ENCODE results near the gene SH3RF3. TPM values are rescaled to one million over a fixed set of nuclear protein-coding genes. Genes with fewer than 3 reads are reported as not detected.

The SH3RF3 gene
- polyA plus RNA-seq, 1 donor (not counting 4 experiments of a cell fraction or from before 2014, with no cell fraction given) = 0.08 TPM

DNA sequence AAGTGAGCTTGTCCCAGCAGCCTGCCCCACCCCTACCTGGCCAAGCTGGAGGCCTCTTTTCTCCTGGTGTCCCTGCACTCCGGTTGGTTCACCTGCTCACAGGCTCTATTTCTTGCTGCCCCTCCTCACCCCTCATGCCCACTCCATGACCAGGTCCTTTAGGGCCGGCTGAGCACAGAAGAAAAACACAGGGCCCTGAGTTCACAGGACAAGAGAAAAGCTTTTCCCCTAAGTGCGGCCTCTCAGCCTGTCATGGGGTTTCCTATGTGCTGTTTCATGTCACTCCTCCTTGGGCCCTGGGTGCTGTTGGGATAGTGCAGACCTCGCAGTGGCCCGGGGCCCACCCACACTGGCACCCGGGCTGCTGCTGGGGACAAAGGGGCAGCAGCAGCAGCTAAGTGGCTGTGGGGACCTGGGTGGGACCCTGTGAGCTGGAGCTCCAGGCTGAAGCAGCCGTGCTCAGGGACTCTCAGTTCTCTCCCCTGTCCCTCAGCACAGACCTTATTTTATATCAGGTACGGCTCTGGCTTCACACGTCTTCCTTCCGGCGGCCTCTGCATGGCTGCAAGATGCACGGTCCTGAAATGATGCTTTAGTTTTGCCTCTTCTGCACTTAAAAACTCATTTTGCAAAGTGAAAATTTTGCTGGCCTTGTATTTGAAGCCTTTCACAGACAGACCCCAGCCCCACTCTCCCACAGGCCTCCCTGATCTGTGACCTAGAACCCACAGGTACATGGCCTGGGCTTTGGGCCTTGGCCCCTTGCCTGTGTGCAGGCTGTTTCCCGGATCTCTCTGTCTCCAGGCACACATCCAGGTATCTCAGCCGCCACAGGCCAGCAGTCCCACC, 71.8 kb downstream of the SH3RF3 start:
- DNase-seq (ENCODE audit: low read depth, low spot score) = no peak
- H4K20me1 ChIP-seq (ENCODE audit: control insufficient read depth, extremely low read depth, insufficient read depth, low read length) = no peaks in the 10 kb centered on the region

DNA sequence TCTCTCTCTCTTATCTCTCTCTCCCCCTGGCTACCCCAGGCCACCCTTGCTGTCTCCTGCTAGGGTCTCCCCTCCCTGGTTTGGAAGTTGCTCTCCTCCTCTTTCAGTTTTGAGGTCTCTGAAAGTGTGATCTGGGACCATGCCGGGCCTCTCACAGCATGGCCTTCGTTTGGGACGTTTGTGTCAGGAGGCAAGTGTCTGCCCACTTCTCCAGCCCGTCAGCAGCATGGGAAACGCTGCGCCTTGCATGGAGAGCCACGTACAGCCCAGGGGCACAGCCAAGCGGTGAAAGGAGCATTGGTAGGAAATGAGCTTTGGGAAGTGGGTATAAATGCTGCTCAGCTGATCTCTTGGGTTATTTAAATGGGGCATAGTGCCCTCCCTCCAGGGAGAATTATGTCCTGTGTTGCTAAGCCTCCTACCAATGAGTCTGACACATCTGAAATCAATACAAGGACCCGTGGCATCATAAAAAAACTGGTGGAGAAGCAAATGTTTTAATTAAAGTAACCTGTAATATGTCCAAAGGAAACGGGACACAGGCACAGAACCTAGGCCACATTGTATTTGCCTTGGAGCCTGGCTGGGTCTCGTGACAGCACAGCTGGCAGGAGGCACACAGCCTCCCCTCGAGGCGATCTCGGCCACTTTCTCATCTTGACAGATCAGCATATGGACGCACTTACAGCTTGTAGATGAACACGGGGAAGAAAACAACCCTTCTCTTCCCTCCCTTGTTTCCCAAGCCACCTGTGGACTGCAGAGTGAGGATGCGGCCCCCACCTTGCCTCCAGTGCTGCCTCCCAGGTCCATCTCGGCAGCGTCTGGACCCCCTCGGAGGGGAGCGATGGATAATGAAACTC, 72.7 kb downstream of the SH3RF3 start:
- Histone ChIP-seq H3K9ac (ENCODE audit: control insufficient read depth, extremely low read depth, insufficient read depth, low read length) (no peak overlapping the region), H3K4me1 (ENCODE audit: control insufficient read depth, extremely low read depth, insufficient read depth, low read length) (no peaks in the 10 kb centered on the region), H3K36me3 (ENCODE audit: control insufficient read depth in 2 of 2, extremely low read depth in 1 of 2, insufficient read depth in 2 of 2, low read length in 2 of 2) (no peaks in the 10 kb centered on the region), H3K79me2 (ENCODE audit: control insufficient read depth, insufficient read depth, low read length) (no peaks in the 10 kb centered on the region), H3K4me2 (ENCODE audit: control insufficient read depth, extremely low read depth, insufficient read depth, low read depth, low read length) (no peak overlapping the region), H3K9me3 (ENCODE audit: control insufficient read depth, low read depth, low read length) (no peaks in the 10 kb centered on the region), H3K9me1 (ENCODE audit: control insufficient read depth, extremely low read depth, insufficient read depth, low read length) (no peaks in the 10 kb centered on the region), H2AFZ (ENCODE audit: control insufficient read depth, low read length) (no peak overlapping the region), H3K27me3 (ENCODE audit: control insufficient read depth, extremely low read depth, insufficient read depth, low read length) (peaks cover 51% of the 10 kb centered on the region), H3K4me3 (ENCODE audit: control insufficient read depth in 2 of 3, extremely low read depth in 1 of 3, insufficient read depth in 2 of 3, low read depth in 1 of 3, low read length in 3 of 3) (no peak overlapping the region), H3K27ac (ENCODE audit: control insufficient read depth, insufficient read depth, low read length) (no peak overlapping the region), H4K20me1 (ENCODE audit: control insufficient read depth, extremely low read depth, insufficient read depth, low read length) (no peaks in the 10 kb centered on the region)
- dilution Hi-C loops (cut with MboI; ENCODE audit: extremely low pct_ligation_motif_present, low sequenced_read_pairs) = no loop called here
- FAIRE-seq = no peak
- no peak for DNase-seq (ENCODE audit: low read depth, low spot score)
- TF ChIP-seq EZH2 (IDR thresholded peaks at IDR 0.05; ENCODE audit: low read length) = no peak
- TF ChIP-seq CTCF (optimal IDR thresholded peaks at IDR 0.05 in 1 of 3, IDR thresholded peaks at IDR 0.05 in 1 of 3, conservative IDR thresholded peaks at IDR 0.05 in 1 of 3; ENCODE audit: extremely low read depth in 1 of 3, insufficient read depth in 2 of 3, low read length in 3 of 3) = no peak

More for the DNA sequence above, 71.8 kb downstream of the SH3RF3 start:
- no peak for FAIRE-seq
- H3K9ac ChIP-seq (ENCODE audit: control insufficient read depth, extremely low read depth, insufficient read depth, low read length) = no peak overlapping the region
- no peak overlapping the region for H3K4me2 ChIP-seq (ENCODE audit: control insufficient read depth, extremely low read depth, insufficient read depth, low read depth, low read length)
- no peak for TF ChIP-seq CTCF (optimal IDR thresholded peaks at IDR 0.05 in 1 of 3, IDR thresholded peaks at IDR 0.05 in 1 of 3, conservative IDR thresholded peaks at IDR 0.05 in 1 of 3; ENCODE audit: extremely low read depth in 1 of 3, insufficient read depth in 2 of 3, low read length in 3 of 3)
- TF ChIP-seq EZH2 (IDR thresholded peaks at IDR 0.05; ENCODE audit: low read length) = no peak
- dilution Hi-C loops (cut with MboI; ENCODE audit: extremely low pct_ligation_motif_present, low sequenced_read_pairs) = no loop called here
- H3K27ac ChIP-seq (ENCODE audit: control insufficient read depth, insufficient read depth, low read length) = no peak overlapping the region
- H3K4me3 ChIP-seq (ENCODE audit: control insufficient read depth in 2 of 3, extremely low read depth in 1 of 3, insufficient read depth in 2 of 3, low read depth in 1 of 3, low read length in 3 of 3) = no peak overlapping the region
- H3K4me1 ChIP-seq (ENCODE audit: control insufficient read depth, extremely low read depth, insufficient read depth, low read length) = no peaks in the 10 kb centered on the region
- peaks cover 59% of the 10 kb centered on the region for H3K27me3 ChIP-seq (ENCODE audit: control insufficient read depth, extremely low read depth, insufficient read depth, low read length)
- no peaks in the 10 kb centered on the region for H3K79me2 ChIP-seq (ENCODE audit: control insufficient read depth, insufficient read depth, low read length)
- H3K36me3 ChIP-seq (ENCODE audit: control insufficient read depth in 2 of 2, extremely low read depth in 1 of 2, insufficient read depth in 2 of 2, low read length in 2 of 2) = no peaks in the 10 kb centered on the region
- H3K9me3 ChIP-seq (ENCODE audit: control insufficient read depth, low read depth, low read length) = no peaks in the 10 kb centered on the region
- H3K9me1 ChIP-seq (ENCODE audit: control insufficient read depth, extremely low read depth, insufficient read depth, low read length) = no peaks in the 10 kb centered on the region
- no peak overlapping the region for H2AFZ ChIP-seq (ENCODE audit: control insufficient read depth, low read length)

Data from keratinocyte (primary cell).